HG02981 (cell line): ENCODE results near the gene SEC14L2.
"Not testable (repeated sequence)": the region's sequence is repeated elsewhere in the genome, so short reads cannot be mapped to it uniquely, and the experiment has no call there.

Experiments used
- ATAC-seq: cut with Tn5 transposase; IDR thresholded peaks from one replicate; pipeline ENCODE4 v1.9.1; 2021; ENCODE audit warnings: mild to moderate bottlenecking, moderate library complexity; ENCODE audit not compliant: unreplicated experiment

The SEC14L2 gene

GRCh38 chr22:30451488-30451887, 54.7 kb downstream of the SEC14L2 start:
- not testable (repeated sequence) for ATAC-seq

- ATAC-seq: no peak
Observed at GRCh38 chr22:30452861-30453260, 56.0 kb downstream of the SEC14L2 start.

GRCh38 chr22:30453731-30454510, 57.1 kb downstream of the SEC14L2 start:
- ATAC-seq: no peak

DNA sequence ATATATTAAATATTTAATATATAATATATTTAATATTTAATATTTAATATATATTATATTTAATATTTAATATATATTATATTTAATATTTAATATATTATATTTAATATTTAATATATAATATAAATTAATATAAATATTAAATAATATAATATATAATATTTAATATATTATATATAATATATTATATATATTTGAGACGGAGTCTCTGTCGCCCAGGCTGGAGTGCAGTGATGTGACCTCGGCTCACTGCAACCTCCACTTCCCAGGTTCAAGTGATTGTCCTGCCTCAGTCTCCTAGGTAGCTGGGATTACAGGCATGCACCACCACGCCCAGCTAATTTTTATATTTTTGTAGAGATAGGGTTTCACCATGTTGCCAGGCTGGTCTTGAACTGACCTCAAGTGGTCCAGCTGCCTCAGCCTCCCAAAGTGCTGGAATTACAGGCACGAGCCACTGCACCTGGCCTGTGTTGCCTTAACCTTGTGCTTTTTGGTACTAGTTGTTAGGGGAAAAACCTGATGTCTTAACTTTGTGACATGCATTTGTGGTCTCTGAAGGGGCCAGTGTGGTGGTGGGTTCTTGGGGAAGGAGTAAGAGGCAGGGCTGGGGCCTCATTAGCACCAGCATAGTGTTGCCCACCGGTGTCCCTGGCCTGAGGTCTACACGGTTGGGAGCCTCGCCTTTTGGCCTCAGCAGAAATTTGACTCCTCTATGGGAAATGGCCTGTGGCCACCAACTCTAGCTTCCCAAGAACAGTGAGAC, 58.4 kb downstream of the SEC14L2 start:
- ATAC-seq: no peak

DNA sequence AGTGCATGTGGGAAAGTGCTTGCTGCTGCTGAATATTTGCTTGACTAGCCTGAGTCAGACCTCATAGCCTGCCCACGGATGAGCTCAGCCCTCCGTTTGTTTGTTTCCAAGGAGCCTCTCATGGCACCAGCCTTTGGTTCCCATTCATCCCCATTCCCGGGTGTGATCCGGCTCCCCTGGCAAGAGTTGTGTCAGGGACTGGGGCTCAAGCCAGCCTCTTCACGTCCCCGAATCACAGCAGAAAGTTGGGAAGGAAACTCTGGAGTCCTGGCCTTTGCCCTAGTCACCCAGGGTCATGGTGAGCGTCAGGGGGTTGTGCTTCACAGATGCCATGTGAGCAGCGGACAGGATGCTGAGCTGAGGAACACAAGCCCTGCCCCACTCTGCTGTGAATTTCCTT, 61.2 kb downstream of the SEC14L2 start:
- ATAC-seq: no peak

DNA sequence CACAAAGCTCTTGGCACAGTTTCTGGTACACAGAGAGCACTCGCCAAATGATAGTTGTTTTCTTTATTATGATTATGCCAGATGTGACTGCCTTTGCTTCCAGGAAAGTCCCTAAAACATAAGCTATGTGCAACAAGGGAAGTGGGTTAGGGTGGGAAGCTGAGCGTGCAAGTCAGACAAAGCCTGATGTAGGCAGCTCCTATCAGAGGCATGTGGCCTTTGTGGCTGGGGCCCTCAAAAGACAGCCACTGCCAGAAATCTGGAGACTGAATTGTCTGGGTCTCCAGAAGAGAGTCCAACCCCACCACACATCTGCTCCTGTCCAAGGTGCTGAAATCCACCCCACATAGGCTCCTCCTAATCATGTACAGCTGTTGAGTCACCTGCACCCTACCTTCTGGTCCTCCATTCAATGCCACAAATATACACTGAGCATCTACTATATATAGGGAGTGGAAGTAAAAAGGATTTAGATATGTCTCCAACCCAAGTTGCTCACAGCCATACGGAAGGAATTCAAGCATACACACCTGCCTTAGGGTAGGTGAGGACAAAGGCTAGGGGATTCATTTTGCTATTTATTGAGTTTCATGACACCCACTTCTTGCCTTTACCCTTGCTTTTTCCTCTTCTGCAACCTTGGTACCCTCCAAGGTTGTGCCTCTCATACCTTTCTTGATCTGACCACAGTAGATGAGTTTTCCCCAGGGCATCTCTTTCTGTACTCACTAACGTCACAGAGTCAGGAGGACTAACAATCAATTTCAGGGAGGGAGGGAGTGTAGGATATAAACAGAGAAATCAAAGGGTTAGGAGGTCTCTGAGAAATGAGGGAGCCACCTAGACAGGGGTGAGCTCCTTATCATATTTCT, 62.6 kb downstream of the SEC14L2 start:
- no peak for ATAC-seq

GRCh38 chr22:30460147-30460546, 63.3 kb downstream of the SEC14L2 start:
- no peak for ATAC-seq

DNA sequence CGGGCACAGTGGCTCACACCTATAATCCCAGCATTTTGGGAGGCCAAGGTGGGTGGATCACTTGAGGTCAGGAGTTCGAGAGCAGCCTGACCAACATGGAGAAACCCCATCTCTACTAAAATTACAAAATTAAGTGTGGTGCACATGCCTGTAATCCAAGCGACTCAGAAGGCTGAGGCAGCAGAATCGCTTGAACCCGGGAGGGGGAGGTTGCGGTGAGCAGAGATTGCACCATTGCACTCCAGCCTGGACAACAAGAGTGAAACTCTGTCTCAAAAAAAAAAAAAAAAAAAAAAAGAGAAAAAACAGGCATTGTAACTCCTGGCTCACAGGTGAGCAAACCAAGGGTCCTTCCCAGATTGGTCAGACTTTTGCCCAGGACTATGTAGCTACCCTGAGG, 63.7 kb downstream of the SEC14L2 start:
- not testable (repeated sequence) for ATAC-seq

DNA sequence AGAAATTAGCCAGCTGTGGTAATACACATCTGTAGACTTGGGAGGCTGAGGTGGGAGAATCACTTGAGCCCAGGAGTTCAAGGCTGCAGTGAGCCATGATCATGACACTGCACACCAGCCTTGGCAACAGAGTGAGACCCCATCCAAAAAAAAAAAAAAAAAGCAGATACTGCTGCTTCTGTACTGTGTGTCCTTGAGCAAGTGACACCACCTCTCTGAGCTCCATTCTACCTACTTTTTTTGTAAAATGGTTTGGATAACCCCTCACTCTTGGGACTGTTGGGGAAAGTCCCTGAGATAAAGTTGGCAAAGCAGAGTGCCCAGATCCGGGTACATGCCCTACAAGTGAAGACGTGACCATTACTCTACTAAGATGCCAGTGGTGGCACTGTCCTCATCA, 72.3 kb downstream of the SEC14L2 start:
- ATAC-seq: no peak

- no peak for ATAC-seq
Observed at GRCh38 chr22:30470655-30471054, 73.8 kb downstream of the SEC14L2 start.

DNA sequence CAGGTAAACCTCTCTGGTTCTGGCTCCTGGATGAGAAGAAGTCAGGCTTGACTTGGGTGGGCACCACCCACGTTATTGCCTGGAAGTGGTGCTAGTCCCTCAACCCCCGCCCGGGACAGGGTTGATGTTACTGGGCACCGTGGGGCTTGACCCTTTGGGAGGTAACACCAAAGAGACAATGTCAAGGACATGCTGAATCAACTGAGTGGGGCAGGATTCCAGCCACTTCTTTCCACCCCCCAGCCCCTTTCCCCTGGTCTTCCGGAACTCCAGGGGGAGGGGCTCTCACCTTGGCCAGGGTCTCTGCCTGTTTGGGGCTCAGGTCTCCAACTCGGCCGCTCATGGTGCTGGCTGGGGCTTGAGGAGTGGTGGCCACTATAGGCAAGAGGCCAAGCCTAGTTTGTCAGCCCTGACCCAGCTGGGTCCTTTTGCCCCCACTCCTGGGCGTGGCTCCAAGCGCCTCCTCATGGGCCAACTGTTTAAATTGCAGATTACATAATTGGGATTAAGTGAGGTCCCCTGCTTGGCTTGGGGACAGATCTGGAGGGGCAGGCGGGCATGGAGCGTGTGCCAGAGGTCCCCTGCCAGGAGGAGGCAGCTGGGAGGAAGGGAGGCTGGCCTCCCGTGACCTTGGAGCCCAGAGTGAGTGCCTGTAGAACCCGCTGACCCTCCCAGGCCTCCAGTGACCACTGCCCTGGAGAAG, 74.9 kb downstream of the SEC14L2 start, which contains the start of gene SEC14L3:
Gene SEC14L3, minus strand, starts transcription at position 402 of the 703 bp plus-strand sequence. Its CDS starts 59 bp downstream, at position 343.
- no peak for ATAC-seq

GRCh38 chr22:30472994-30473720, 76.3 kb downstream of the SEC14L2 start:
- ATAC-seq: no peak

GRCh38 chr22:30474121-30474520, 77.3 kb downstream of the SEC14L2 start:
- ATAC-seq: no peak
